Tibial artery (tissue), 4 donors: ENCODE measurements around the gene SLC9A3.
"Not testable (repeated sequence)": the region's sequence is repeated elsewhere in the genome, so short reads cannot be mapped to it uniquely, and the experiment has no call there.

Source experiments
- DNase-seq, 2 donors: peaks; one replicate each; pipeline ENCODE4 v3.0.0-alpha.2; 2019
- H3K27ac ChIP-seq, 2 donors: fragments of 200-600 bp; sonication (generic) in 1 of 2; 1 replicate in 1 of 2; 2 replicates in 1 of 2; pipeline ENCODE4 v1.5.1; 2018 to 2019; ENCODE audit warnings: mild to moderate bottlenecking in 1 of 2
- H3K27me3 ChIP-seq, 2 donors: fragments of 200-600 bp; sonication (generic) in 1 of 2; one replicate each; pipeline versions ENCODE4 v1.5.1 to v1.6.0; 2016 to 2019
- H3K36me3 ChIP-seq, 3 donors: fragments of 200-600 bp; sonication (generic) in 2 of 3; one replicate each; pipeline ENCODE4 v1.5.1; 2016 to 2019; ENCODE audit warnings: mild to moderate bottlenecking in 2 of 3
- H3K4me1 ChIP-seq, 4 donors: fragments of 200-600 bp; sonication (generic) in 2 of 4; 1 replicate in 3 of 4; 2 replicates in 1 of 4; pipeline ENCODE4 v1.5.1; 2016 to 2019
- H3K4me3 ChIP-seq, 2 donors: fragments of 200-600 bp; sonication (generic) in 1 of 2; 1 replicate in 1 of 2; 2 replicates in 1 of 2; pipeline ENCODE4 v1.5.1; 2018 to 2019; ENCODE audit warnings: mild to moderate bottlenecking in 2 of 2
- H3K9me3 ChIP-seq, 3 donors: fragments of 200-600 bp; sonication (generic) in 1 of 3; one replicate each; pipeline ENCODE4 v1.5.1; 2016 to 2019
- CTCF ChIP-seq, 2 experiments: fragments of 200-600 bp in 1 of 2; fragments of 450-650 bp in 1 of 2; IDR thresholded peaks; one replicate each; pipeline ENCODE4 v1.5.1; 2017 to 2019; ENCODE audit warnings: antibody characterized with exemption in 2 of 2, mild to moderate bottlenecking in 1 of 2, moderate library complexity in 1 of 2
- intact Hi-C: fragments of 100-400 bp; cut with DNase I; formaldehyde crosslinking; loops from one replicate; pipeline ENCODE4 v1.15.0; 2023; ENCODE audit warnings: low total_unique reads

SLC9A3 gene

GRCh38 chr5:490116-491106 is 33.8 kb downstream of the SLC9A3 start:
- no peaks in the 10 kb centered on the region for H3K36me3 ChIP-seq
- peaks cover 0 to 73% of the 10 kb centered on the region in 2 donors for H3K27me3 ChIP-seq
- TF ChIP-seq CTCF (IDR thresholded peaks at IDR 0.05), result no peak
- no peak overlapping the region for H3K4me3 ChIP-seq
- no peaks in the 10 kb centered on the region for H3K9me3 ChIP-seq
- H3K27ac ChIP-seq, result no peak overlapping the region
- DNase-seq, result no peak
- no peaks in the 10 kb centered on the region for H3K4me1 ChIP-seq
- intact Hi-C loops, result no loop called here

DNA sequence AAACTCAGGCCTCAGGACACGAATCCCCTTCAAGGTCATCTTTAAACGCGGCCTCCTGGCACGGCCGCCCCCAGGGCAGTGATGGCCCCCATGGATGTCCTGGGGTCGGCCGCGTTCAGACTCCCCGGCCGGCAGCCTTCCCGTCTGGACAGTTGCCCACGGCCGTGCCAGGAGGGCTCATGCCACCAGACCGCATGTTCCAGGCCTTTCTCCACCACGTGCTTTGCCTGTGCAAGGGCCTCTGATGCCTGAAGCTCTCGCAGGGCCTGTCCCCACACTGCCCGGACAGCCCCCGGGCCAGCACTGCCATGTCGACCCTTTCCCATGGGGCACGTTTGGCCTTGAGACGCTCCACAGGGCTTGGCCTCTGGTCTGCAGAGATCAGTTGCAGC is 34.6 kb downstream of the SLC9A3 start:
- Histone ChIP-seq H3K4me3 (no peak overlapping the region), H3K4me1 (no peaks in the 10 kb centered on the region), H3K9me3 (no peaks in the 10 kb centered on the region), H3K27me3 (peaks cover 0 to 77% of the 10 kb centered on the region in 2 donors), H3K27ac (no peak overlapping the region), H3K36me3 (no peaks in the 10 kb centered on the region)
- DNase-seq, result no peak
- intact Hi-C loops, result loop anchor here (10.0 kb wide), 1 partner anchor 115 kb away; no protein-coding TSS in a partner anchor
- no peak for TF ChIP-seq CTCF (IDR thresholded peaks at IDR 0.05)

DNA sequence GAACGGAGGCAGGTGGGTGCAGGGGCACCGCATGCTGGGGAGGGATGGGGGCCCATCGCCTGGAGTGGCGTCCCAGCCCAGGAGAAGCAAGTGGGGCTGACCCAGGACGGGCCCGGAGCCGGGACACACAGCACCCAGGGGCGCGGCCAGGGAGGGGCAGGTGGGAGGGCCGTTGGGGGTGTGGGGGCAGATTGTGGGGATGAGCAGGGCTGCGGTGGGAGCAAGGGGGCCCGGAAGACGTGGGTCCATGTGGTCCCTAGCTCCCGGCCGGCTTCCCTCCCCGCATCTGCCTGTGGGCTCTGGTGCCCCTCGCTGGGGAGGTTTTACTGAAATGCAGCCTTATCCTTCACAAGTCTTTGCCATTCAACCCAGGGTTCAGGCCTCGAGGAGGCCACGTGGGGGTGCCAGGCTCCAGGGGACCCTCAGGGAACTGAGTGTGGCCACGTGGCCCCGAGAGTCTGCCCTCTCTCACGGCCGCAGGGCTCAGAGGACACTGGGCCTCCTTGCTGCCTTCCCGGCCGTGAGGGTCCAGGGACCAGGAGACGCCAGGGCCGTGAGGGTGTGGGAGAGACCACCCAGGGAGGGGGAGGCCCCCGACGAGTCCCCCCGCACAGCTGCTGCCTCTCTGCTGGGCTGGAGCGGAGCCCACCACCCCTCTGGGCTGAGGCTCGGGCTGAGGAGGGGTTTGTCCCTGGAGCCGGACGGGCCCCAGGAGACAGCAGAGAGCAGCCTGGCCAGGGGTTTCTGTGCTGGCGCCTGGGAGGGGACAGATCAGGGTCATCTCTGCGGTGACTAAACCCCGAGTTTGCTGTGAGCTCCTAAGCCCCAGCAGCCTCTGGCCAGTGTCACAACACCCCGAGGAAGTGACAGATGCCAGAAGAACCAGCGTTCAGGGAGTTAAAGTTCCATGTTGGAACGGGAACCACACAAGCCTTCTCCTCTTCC is 35.2 kb downstream of the SLC9A3 start:
- H3K27me3 ChIP-seq, result peaks cover 0 to 78% of the 10 kb centered on the region in 2 donors
- intact Hi-C loops, result loop anchor here (10.0 kb wide), 1 partner anchor 116 kb away; no protein-coding TSS in a partner anchor

GRCh38 chr5:488241-488640 is 36.0 kb downstream of the SLC9A3 start:
- Histone ChIP-seq H3K4me3 (no peak overlapping the region), H3K36me3 (no peaks in the 10 kb centered on the region), H3K27ac (no peak overlapping the region), H3K27me3 (peaks cover 0 to 76% of the 10 kb centered on the region in 2 donors), H3K4me1 (no peaks in the 10 kb centered on the region), H3K9me3 (no peaks in the 10 kb centered on the region)
- no peak for DNase-seq
- intact Hi-C loops, result loop anchor here (10.0 kb wide), 1 partner anchor 117 kb away; no protein-coding TSS in a partner anchor
- TF ChIP-seq CTCF (IDR thresholded peaks at IDR 0.05), result no peak

More for the DNA sequence above, 35.2 kb downstream of the SLC9A3 start:
- DNase-seq, result no peak
- H3K36me3 ChIP-seq, result no peaks in the 10 kb centered on the region
- no peak overlapping the region for H3K27ac ChIP-seq
- no peaks in the 10 kb centered on the region for H3K9me3 ChIP-seq
- no peak overlapping the region for H3K4me3 ChIP-seq
- no peak for TF ChIP-seq CTCF (IDR thresholded peaks at IDR 0.05)
- no peaks in the 10 kb centered on the region for H3K4me1 ChIP-seq

- peaks cover 0 to 75% of the 10 kb centered on the region in 2 donors for H3K27me3 ChIP-seq
- not testable (repeated sequence) for H3K4me1 ChIP-seq, DNase-seq, H3K36me3 ChIP-seq, H3K27ac ChIP-seq, H3K4me3 ChIP-seq, H3K9me3 ChIP-seq
- intact Hi-C loops, result loop anchor here (10.0 kb wide), 1 partner anchor 118 kb away; no protein-coding TSS in a partner anchor
These were observed 37.7 kb downstream of the SLC9A3 start for GRCh38 chr5:486597-486996.
